Lower lobe of right lung (tissue), 2 donors: ENCODE measurements around the gene POMGNT2. TPM values are rescaled to one million over a fixed set of nuclear protein-coding genes. Genes with fewer than 3 reads are reported as not detected.

Source experiments
- ATAC-seq, 2 donors: fragments of 200-7000 bp; cut with Tn5 transposase; one replicate each; pipeline ENCODE4 v1.9.1; 2020 to 2022; ENCODE audit warnings: mild to moderate bottlenecking in 2 of 2, moderate library complexity in 2 of 2
- DNase-seq: peaks from one replicate; pipeline ENCODE4 v3.0.0-alpha.2; 2020
- H3K27ac ChIP-seq: fragments of 200-600 bp; one replicate; pipeline ENCODE4 v1.8.0; 2022
- H3K27me3 ChIP-seq: fragments of 200-600 bp; one replicate; pipeline ENCODE4 v1.8.0; 2022; ENCODE audit warnings: low read depth
- H3K36me3 ChIP-seq: fragments of 200-600 bp; one replicate; pipeline ENCODE4 v1.8.0; 2022; ENCODE audit warnings: mild to moderate bottlenecking
- H3K4me1 ChIP-seq: fragments of 200-600 bp; one replicate; pipeline ENCODE4 v1.8.0; 2022
- H3K4me3 ChIP-seq: fragments of 200-600 bp; one replicate; pipeline ENCODE4 v1.8.0; 2022; ENCODE audit warnings: mild to moderate bottlenecking
- H3K9me3 ChIP-seq: fragments of 200-600 bp; one replicate; pipeline ENCODE4 v1.8.0; 2022
- intact Hi-C: fragments of 100-400 bp; cut with DNase I; formaldehyde crosslinking; loops from one replicate; pipeline ENCODE4 v1.11.0; 2022
- total RNA-seq: library from RNA; stranded (reverse); fragmentation: NEBNext Ultra II Directional; extraction: Animal tissue kit (Norgen Biotek cat#: 25700); gene quantifications from one replicate; pipeline ENCODE4 v1.2.1, GENCODE V29; 2021
- TF ChIP-seq, protein P1 (sequence below): fragments of 200-600 bp; IDR thresholded peaks from one replicate; pipeline ENCODE4 v1.8.0; 2022; ENCODE audit warnings: antibody characterized with exemption, mild to moderate bottlenecking
- donor health status: DM: no; HTN: yes; CAD: no; lungs with severe emphysema.

POMGNT2 gene
- total RNA-seq, 1 donor from 2014 or later = 9.9 TPM

DNA sequence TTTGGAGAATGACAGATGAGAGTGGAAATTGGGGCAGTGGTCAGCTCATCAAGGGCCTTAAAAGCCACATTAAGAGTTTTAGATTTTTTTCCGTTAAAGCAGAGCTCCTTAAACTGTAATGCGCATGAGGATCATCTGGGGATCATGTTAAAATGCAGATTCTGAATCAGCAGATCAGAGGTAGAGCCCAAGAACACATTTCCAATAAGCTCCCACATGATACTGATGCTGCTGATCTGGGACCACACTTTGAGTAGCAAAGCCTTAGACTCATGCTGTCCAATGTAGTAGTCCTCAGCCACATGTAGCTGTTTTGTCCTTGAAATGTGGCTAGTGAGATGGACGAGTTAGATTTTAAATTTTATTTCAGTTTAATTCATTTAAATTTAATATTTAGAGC is 26.3 kb upstream of the POMGNT2 start:
- no peaks in the 10 kb centered on the region for H3K4me1 ChIP-seq

DNA sequence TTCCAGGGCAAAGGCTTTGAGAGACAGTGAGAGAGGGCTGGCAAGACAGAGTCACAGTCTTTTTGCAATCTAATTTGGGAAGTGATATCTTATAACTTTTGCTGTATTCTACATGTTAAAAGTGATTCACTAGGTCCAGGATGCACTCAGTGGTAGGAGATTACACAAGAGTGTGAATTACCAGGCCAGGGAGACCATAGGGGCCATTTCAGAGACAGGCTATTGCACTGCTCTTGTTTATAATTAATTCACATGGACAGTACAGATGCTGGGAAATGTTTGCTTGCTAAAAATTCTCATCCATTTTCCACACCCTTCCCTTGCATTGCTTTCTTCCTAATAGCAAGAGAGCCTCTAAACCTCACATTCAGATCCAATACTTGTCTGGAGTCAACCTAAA is 22.6 kb upstream of the POMGNT2 start:
- TF ChIP-seq, protein P1, sequence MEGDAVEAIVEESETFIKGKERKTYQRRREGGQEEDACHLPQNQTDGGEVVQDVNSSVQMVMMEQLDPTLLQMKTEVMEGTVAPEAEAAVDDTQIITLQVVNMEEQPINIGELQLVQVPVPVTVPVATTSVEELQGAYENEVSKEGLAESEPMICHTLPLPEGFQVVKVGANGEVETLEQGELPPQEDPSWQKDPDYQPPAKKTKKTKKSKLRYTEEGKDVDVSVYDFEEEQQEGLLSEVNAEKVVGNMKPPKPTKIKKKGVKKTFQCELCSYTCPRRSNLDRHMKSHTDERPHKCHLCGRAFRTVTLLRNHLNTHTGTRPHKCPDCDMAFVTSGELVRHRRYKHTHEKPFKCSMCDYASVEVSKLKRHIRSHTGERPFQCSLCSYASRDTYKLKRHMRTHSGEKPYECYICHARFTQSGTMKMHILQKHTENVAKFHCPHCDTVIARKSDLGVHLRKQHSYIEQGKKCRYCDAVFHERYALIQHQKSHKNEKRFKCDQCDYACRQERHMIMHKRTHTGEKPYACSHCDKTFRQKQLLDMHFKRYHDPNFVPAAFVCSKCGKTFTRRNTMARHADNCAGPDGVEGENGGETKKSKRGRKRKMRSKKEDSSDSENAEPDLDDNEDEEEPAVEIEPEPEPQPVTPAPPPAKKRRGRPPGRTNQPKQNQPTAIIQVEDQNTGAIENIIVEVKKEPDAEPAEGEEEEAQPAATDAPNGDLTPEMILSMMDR = no peak
- no peak overlapping the region for H3K4me3 ChIP-seq
- H3K36me3 ChIP-seq = no peaks in the 10 kb centered on the region
- DNase-seq (no peak), ATAC-seq (peak in 1 of 2 donors; percentile 52)
- H3K27me3 ChIP-seq = no peaks in the 10 kb centered on the region
- H3K27ac ChIP-seq = no peak overlapping the region
- no peaks in the 10 kb centered on the region for H3K4me1 ChIP-seq
- intact Hi-C loops = no loop called here
- no peaks in the 10 kb centered on the region for H3K9me3 ChIP-seq

More for the DNA sequence above, 26.3 kb upstream of the POMGNT2 start:
- Histone ChIP-seq H3K4me3 (no peak overlapping the region), H3K36me3 (no peaks in the 10 kb centered on the region), H3K27me3 (no peaks in the 10 kb centered on the region), H3K27ac (no peak overlapping the region), H3K9me3 (no peaks in the 10 kb centered on the region)
- ATAC-seq (no peak), DNase-seq (no peak)
- intact Hi-C loops = no loop called here
- TF ChIP-seq, protein P1 = no peak

DNA sequence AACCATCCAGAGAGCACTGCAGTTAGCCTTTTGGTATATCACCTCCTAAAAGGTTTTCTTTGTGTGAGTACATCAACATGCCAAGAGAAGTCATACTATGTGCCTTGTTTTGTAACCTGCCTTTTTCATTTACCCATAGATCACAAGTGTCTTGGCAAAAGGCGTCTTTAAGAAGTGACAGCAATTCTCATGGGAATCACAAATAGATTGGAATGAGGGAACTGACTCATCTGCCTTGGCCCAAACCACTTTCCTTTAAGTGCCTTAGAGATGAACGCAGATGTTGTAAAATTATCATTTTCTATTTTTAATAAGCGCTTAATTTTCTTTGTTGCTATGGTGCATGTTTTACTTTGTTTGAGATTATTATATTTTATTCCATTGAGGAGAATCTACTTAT is 20.7 kb upstream of the POMGNT2 start:
- Histone ChIP-seq H3K27me3 (no peaks in the 10 kb centered on the region), H3K27ac (no peak overlapping the region), H3K4me3 (no peak overlapping the region), H3K36me3 (no peaks in the 10 kb centered on the region), H3K4me1 (no peaks in the 10 kb centered on the region), H3K9me3 (no peaks in the 10 kb centered on the region)
- intact Hi-C loops = no loop called here
- ATAC-seq (no peak), DNase-seq (no peak)
- TF ChIP-seq, protein P1 = no peak

DNA sequence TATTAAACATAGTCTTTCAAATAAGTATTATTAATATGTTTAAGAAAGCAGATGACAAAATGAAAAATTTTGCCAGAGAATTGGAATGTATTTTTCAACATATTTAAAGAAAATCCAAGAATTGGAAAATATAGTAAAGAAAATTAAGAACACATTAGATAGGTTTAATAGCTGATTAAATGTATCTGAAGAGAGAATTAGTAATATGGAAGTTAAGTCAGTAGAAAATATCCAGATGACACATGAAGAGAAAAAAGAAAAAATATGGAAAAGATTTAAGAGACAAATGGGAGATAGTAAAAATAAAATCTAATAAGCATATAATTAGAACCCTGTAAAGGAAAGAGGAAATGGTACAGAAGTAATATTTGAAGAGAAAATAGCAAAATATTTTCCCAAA is 18.0 kb upstream of the POMGNT2 start:
- intact Hi-C loops = no loop called here
- Histone ChIP-seq H3K27me3 (no peaks in the 10 kb centered on the region), H3K4me1 (no peaks in the 10 kb centered on the region), H3K27ac (no peak overlapping the region), H3K9me3 (no peaks in the 10 kb centered on the region), H3K4me3 (no peak overlapping the region), H3K36me3 (no peaks in the 10 kb centered on the region)
- TF ChIP-seq, protein P1 = no peak
- ATAC-seq (no peak), DNase-seq (no peak)

DNA sequence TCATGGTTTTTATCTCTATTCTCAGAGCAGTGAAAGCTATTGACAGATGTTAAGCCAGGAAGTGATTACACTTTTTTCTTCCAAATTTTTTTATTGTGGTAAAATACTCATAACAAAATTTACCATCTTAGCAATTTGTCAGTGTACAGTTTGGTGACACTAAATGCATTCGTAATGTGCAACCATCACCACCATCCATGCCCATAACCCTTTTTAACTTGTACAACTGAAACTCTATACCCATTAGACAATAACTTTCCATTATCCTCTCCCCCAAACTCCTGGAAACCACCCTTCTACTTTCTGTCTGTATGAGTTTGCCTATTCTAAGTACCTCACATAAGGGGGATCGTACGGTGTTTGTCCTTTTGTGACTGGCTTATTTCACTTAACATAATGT is 15.1 kb upstream of the POMGNT2 start:
- Histone ChIP-seq H3K36me3 (no peaks in the 10 kb centered on the region), H3K27ac (no peak overlapping the region), H3K9me3 (no peaks in the 10 kb centered on the region), H3K4me3 (no peak overlapping the region), H3K4me1 (no peaks in the 10 kb centered on the region), H3K27me3 (no peaks in the 10 kb centered on the region)
- intact Hi-C loops = no loop called here
- ATAC-seq = no peak
- TF ChIP-seq, protein P1 = no peak
- no peak for DNase-seq

DNA sequence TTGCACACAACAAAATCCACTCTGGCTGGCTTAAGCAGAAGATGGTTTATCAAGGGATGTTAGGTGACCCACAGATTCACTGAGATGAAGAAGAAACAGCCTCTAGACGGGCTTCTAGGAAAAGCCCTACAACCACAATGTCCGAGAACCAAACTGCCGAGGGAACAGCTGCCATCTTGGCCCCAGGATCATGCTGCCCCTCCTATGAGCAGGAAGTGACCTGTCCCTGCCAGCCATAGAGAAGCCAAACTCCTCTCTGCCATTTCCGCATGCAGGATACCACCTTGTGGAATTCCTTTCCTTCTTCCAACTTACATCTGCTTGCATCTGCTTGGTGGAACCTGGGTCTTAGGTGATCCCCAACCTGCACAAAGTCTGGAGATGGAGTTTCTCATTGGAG is 11.4 kb upstream of the POMGNT2 start:
- ATAC-seq (no peak), DNase-seq (no peak)
- no peaks in the 10 kb centered on the region for H3K27me3 ChIP-seq
- no peak overlapping the region for H3K27ac ChIP-seq
- H3K36me3 ChIP-seq = no peaks in the 10 kb centered on the region
- TF ChIP-seq, protein P1 = no peak
- intact Hi-C loops = no loop called here
- no peaks in the 10 kb centered on the region for H3K4me1 ChIP-seq
- H3K4me3 ChIP-seq = no peak overlapping the region
- H3K9me3 ChIP-seq = no peaks in the 10 kb centered on the region
